DND-41 (cell line): ENCODE data around the gene MSI2.

Source experiments
- ATAC-seq: fragments of 200-7000 bp; cut with Tn5 transposase; 3 replicates; pipeline ENCODE4 v1.9.1; 2021; ENCODE audit warnings: low read depth; ENCODE audit not compliant: insufficient read depth
- DNase-seq: peaks from one replicate; pipeline ENCODE4 v3.0.0-alpha.2; 2020
- H2AFZ ChIP-seq: 2 replicates; pipeline ENCODE4 v1.6.0; 2012; ENCODE audit warnings: low read depth, low read length
- H3K27ac ChIP-seq: 2 replicates; pipeline ENCODE4 v1.5.1; 2012; ENCODE audit warnings: low read length, inconsistent platforms
- H3K27me3 ChIP-seq: fragments of 200-600 bp; sonication (generic); 2 replicates; pipeline ENCODE4 v1.6.0; 2012; ENCODE audit warnings: low read length, mild to moderate bottlenecking, inconsistent platforms; ENCODE audit not compliant: insufficient read depth, poor library complexity
- H3K36me3 ChIP-seq: 2 replicates; pipeline ENCODE4 v1.5.1; 2012; ENCODE audit warnings: low read length, inconsistent platforms; ENCODE audit not compliant: insufficient read depth
- H3K4me1 ChIP-seq: 2 replicates; pipeline ENCODE4 v1.5.1; 2012; ENCODE audit warnings: mild to moderate bottlenecking, low read length; ENCODE audit not compliant: insufficient read depth
- H3K4me2 ChIP-seq: 2 replicates; pipeline ENCODE4 v1.6.0; 2012; ENCODE audit warnings: mild to moderate bottlenecking, moderate library complexity, low read length, inconsistent platforms; ENCODE audit not compliant: insufficient read depth
- H3K4me3 ChIP-seq, 2 experiments: fragments of 200-600 bp in 1 of 2; shearing (Covaris generic) in 1 of 2; 2 replicates each; pipeline ENCODE4 v1.5.1; 2012 to 2016; ENCODE audit warnings: inconsistent platforms in 2 of 2, low read length in 2 of 2, mild to moderate bottlenecking in 2 of 2, low read depth in 1 of 2, moderate library complexity in 1 of 2
- H3K79me2 ChIP-seq: 2 replicates; pipeline ENCODE4 v1.6.0; 2012; ENCODE audit warnings: low read length, inconsistent platforms; ENCODE audit not compliant: insufficient read depth
- H3K9ac ChIP-seq: 2 replicates; pipeline ENCODE4 v1.6.0; 2012; ENCODE audit warnings: low read depth, mild to moderate bottlenecking, inconsistent platforms, low read length, moderate library complexity
- H3K9me3 ChIP-seq: 2 replicates; pipeline ENCODE4 v1.5.1; 2012; ENCODE audit warnings: low read length, moderate library complexity, mild to moderate bottlenecking, inconsistent platforms; ENCODE audit not compliant: insufficient read depth, severe bottlenecking
- H4K20me1 ChIP-seq: 2 replicates; pipeline ENCODE4 v1.6.0; 2012; ENCODE audit warnings: low read length; ENCODE audit not compliant: insufficient read depth
- CTCF ChIP-seq: IDR thresholded peaks from 2 replicates; pipeline ENCODE4 v1.5.1; 2012; ENCODE audit warnings: borderline replicate concordance, low read length, moderate library complexity, mild to moderate bottlenecking; ENCODE audit not compliant: poor library complexity, severe bottlenecking; ENCODE audit errors: extremely low read depth
- EZH2 ChIP-seq: IDR thresholded peaks from 3 replicates; pipeline ENCODE4 v1.6.1; 2012; ENCODE audit warnings: borderline replicate concordance, low read depth, mild to moderate bottlenecking, moderate library complexity, low read length, inconsistent platforms; ENCODE audit not compliant: severe bottlenecking

The MSI2 gene

GRCh38 chr17:57425431-57425830 is 169.1 kb downstream of the MSI2 start:
- Histone ChIP-seq H3K27ac (peak overlapping the region; percentile 77), H3K79me2 (peaks cover 100% of the 10 kb centered on the region), H3K9ac (no peak overlapping the region), H4K20me1 (no peaks in the 10 kb centered on the region), H2AFZ (no peak overlapping the region), H3K36me3 (peaks cover 83% of the 10 kb centered on the region), H3K4me2 (no peak overlapping the region), H3K9me3 (no peaks in the 10 kb centered on the region), H3K27me3 (no peaks in the 10 kb centered on the region), H3K4me1 (peaks cover 95% of the 10 kb centered on the region), H3K4me3 (no peak overlapping the region)
- TF ChIP-seq CTCF = no peak
- no peak for TF ChIP-seq EZH2
- no peak for ATAC-seq
- DNase-seq = no peak

GRCh38 chr17:57425903-57426880 is 169.9 kb downstream of the MSI2 start:
- Histone ChIP-seq H3K4me3 (no peak overlapping the region), H3K79me2 (peaks cover 100% of the 10 kb centered on the region), H3K36me3 (peaks cover 82% of the 10 kb centered on the region), H4K20me1 (no peaks in the 10 kb centered on the region), H3K27ac (peak overlapping the region; percentile 77), H3K4me1 (peaks cover 95% of the 10 kb centered on the region), H3K4me2 (no peak overlapping the region), H3K9ac (0 out of 2 replicates have a peak overlapping the region, but pooled peaks have one; percentile 7), H2AFZ (no peak overlapping the region), H3K9me3 (no peaks in the 10 kb centered on the region), H3K27me3 (no peaks in the 10 kb centered on the region)
- DNase-seq (no peak), ATAC-seq (no peak)
- TF ChIP-seq CTCF (no peak), EZH2 (no peak)

GRCh38 chr17:57429966-57430365 is 173.6 kb downstream of the MSI2 start:
- H3K79me2 ChIP-seq = peaks cover 100% of the 10 kb centered on the region
- H3K9me3 ChIP-seq = no peaks in the 10 kb centered on the region
- no peak overlapping the region for H2AFZ ChIP-seq
- ATAC-seq (no peak), DNase-seq (no peak)
- H3K4me1 ChIP-seq = peaks cover 98% of the 10 kb centered on the region
- no peak overlapping the region for H3K4me3 ChIP-seq
- peaks cover 70% of the 10 kb centered on the region for H3K36me3 ChIP-seq
- peak overlapping the region; percentile 97 for H3K27ac ChIP-seq
- H3K27me3 ChIP-seq = no peaks in the 10 kb centered on the region
- H3K9ac ChIP-seq = peak overlapping the region; percentile 15; the same call in 1 of the 2 replicates
- TF ChIP-seq EZH2 = no peak
- TF ChIP-seq CTCF = no peak
- no peaks in the 10 kb centered on the region for H4K20me1 ChIP-seq
- no peak overlapping the region; the same call in 1 of the 2 replicates for H3K4me2 ChIP-seq
